Measurements from ENCODE around the gene SLC16A5. TPM values are rescaled to one million over a fixed set of nuclear protein-coding genes. Genes with fewer than 3 reads are reported as not detected.

The SLC16A5 gene
- total RNA-seq, 1 experiment from 2014 or later: 1.2 TPM

DNA sequence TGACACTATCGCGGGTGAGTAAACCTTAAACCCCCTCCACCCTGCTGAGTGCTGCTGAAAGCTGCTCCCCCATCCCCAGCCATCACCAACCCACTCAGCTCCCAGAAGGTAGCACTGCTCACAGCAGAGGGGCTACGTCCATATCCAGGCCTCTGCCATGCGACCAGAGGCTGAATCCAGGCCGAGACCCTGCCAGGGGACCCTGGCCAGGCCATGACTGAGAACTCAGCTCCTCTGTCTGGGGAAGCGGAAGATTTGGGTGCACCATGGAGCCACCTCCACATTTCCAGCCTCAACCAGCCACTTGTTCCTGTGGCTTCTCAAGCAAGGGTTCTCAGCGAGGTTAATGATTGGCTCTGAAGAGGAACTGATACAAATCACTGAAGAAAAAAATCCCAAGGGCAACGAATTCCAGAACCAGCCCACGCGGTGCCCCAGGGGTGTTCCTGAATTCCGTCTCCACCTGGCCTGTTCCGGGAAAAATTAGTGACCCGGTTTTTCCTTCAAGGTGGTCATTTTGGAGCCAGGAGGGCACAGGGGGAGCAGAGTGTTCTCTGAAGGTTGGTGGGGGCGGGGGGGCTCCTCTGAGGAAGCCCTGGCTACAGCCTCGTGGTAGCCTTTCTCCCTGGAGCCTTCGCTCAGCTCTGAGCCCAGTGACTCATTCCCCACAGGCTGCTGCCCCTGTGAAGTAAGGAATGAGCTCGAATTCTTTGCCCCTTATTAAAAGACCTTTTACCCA is 9.3 kb upstream of the SLC16A5 start:
- DNase-seq (peak; percentile 96), ATAC-seq (peak; percentile 88)
- Histone ChIP-seq H3F3A (ENCODE audit: low read length, unreplicated experiment) (peaks cover 5% of the 10 kb centered on the region), H3K4me1 (ENCODE audit: insufficient read depth, low read length) (peaks cover 26% of the 10 kb centered on the region), H3K9ac (ENCODE audit: low read length) (peak overlapping the region; percentile 57), H2AFZ (ENCODE audit: low read length) (peak overlapping the region; percentile 62), H3K27me3 (ENCODE audit: low read length) (no peaks in the 10 kb centered on the region), H3K9me2 (replicated peaks; ENCODE audit: low read length) (no peaks in the 10 kb centered on the region), H3K36me3 (ENCODE audit: low read depth, low read length) (no peaks in the 10 kb centered on the region), H3K9me3 (ENCODE audit: low read length) (no peaks in the 10 kb centered on the region), H3K79me2 (ENCODE audit: low read length) (no peaks in the 10 kb centered on the region), H4K20me1 (ENCODE audit: low read length) (no peaks in the 10 kb centered on the region), H3K4me3 (ENCODE audit: low read length) (peak overlapping the region; percentile 22; the same call in 1 of the 2 replicates), H3K27ac (ENCODE audit: low read length) (peak overlapping the region; percentile 79), H3K4me2 (ENCODE audit: low read length) (peak overlapping the region; percentile 66)
- BruUV-seq (replicated peaks): TSS peak; percentile 94
- intact Hi-C loops (cut with micrococcal nuclease): no loop called here
- ChIA-PET POLR2A (ENCODE audit: unreplicated experiment) (interaction anchor here (0.5 to 0.7 kb wide), 4 partner anchors 12 to 31 kb away, joined by 3 to 5 read pairs (median 3); partner anchors contain the start of gene ARMC7), CTCF (interaction anchor here (0.8 to 1.1 kb wide), 4 partner anchors 9 to 36 kb away, joined by 4 to 6 read pairs (median 4); no protein-coding TSS in a partner anchor)
- TF ChIP-seq, protein P1, sequence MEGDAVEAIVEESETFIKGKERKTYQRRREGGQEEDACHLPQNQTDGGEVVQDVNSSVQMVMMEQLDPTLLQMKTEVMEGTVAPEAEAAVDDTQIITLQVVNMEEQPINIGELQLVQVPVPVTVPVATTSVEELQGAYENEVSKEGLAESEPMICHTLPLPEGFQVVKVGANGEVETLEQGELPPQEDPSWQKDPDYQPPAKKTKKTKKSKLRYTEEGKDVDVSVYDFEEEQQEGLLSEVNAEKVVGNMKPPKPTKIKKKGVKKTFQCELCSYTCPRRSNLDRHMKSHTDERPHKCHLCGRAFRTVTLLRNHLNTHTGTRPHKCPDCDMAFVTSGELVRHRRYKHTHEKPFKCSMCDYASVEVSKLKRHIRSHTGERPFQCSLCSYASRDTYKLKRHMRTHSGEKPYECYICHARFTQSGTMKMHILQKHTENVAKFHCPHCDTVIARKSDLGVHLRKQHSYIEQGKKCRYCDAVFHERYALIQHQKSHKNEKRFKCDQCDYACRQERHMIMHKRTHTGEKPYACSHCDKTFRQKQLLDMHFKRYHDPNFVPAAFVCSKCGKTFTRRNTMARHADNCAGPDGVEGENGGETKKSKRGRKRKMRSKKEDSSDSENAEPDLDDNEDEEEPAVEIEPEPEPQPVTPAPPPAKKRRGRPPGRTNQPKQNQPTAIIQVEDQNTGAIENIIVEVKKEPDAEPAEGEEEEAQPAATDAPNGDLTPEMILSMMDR (conservative IDR thresholded peaks at IDR 0.05; ENCODE audit: low read depth, low read length): no peak
- TF ChIP-seq EZH2 (IDR thresholded peaks at IDR 0.05; ENCODE audit: low read length, unreplicated experiment) (no peak), EZH2phosphoT487 (IDR thresholded peaks at IDR 0.05; ENCODE audit: borderline replicate concordance, low read length) (no peak)

DNA sequence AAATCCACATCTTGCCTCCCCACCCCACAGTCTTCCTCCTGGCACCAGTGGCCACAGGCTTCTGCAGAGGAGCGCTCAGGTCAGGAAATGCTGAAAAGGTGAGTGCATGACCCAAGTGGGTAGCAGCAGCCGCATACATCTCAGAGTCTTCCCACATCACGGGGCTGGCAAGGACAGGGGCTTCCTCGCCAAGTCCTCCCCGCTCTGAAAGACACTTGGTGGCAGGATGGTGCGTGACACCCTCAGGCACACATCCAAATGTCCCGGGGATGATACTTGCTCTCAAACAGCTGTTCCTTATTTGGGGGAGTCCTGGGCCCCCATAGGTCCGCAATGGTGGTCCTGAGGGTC is 8.8 kb upstream of the SLC16A5 start:
- ATAC-seq (no peak), DNase-seq (no peak)
- ChIA-PET POLR2A (ENCODE audit: unreplicated experiment) (interaction anchor here (0.7 kb wide), 3 partner anchors 14 to 31 kb away, joined by 3 to 5 read pairs (median 3); partner anchors contain the start of gene ARMC7), CTCF (interaction anchor here (0.8 to 1.1 kb wide), 4 partner anchors 9 to 35 kb away, joined by 4 to 6 read pairs (median 4); no protein-coding TSS in a partner anchor)
- H3K4me2 ChIP-seq (ENCODE audit: low read length): peak overlapping the region; percentile 66
- TSS peak; percentile 95 for BruUV-seq (replicated peaks)
- H3K9me2 ChIP-seq (replicated peaks; ENCODE audit: low read length): no peaks in the 10 kb centered on the region
- H3F3A ChIP-seq (ENCODE audit: low read length, unreplicated experiment): peaks cover 5% of the 10 kb centered on the region
- H3K9me3 ChIP-seq (ENCODE audit: low read length): no peaks in the 10 kb centered on the region
- TF ChIP-seq EZH2phosphoT487 (IDR thresholded peaks at IDR 0.05; ENCODE audit: borderline replicate concordance, low read length): no peak
- TF ChIP-seq, protein P1 (conservative IDR thresholded peaks at IDR 0.05; ENCODE audit: low read depth, low read length): no peak
- no peak for TF ChIP-seq EZH2 (IDR thresholded peaks at IDR 0.05; ENCODE audit: low read length, unreplicated experiment)
- H3K9ac ChIP-seq (ENCODE audit: low read length): peak overlapping the region; percentile 57
- H3K79me2 ChIP-seq (ENCODE audit: low read length): no peaks in the 10 kb centered on the region
- peaks cover 28% of the 10 kb centered on the region for H3K4me1 ChIP-seq (ENCODE audit: insufficient read depth, low read length)
- no peaks in the 10 kb centered on the region for H3K27me3 ChIP-seq (ENCODE audit: low read length)
- H3K27ac ChIP-seq (ENCODE audit: low read length): peak overlapping the region; percentile 79
- no peaks in the 10 kb centered on the region for H3K36me3 ChIP-seq (ENCODE audit: low read depth, low read length)
- H4K20me1 ChIP-seq (ENCODE audit: low read length): no peaks in the 10 kb centered on the region
- intact Hi-C loops (cut with micrococcal nuclease): no loop called here
- peak overlapping the region; percentile 62 for H2AFZ ChIP-seq (ENCODE audit: low read length)
- H3K4me3 ChIP-seq (ENCODE audit: low read length): peak overlapping the region; percentile 22; the same call in 1 of the 2 replicates
